ENCODE results near the gene WIPF2.

Gene WIPF2

GRCh38 chr17:40188694-40189093, 30.4 kb upstream of the WIPF2 start:
- H3K27ac ChIP-seq (ENCODE audit: low read depth, low read length): no peak overlapping the region
- H4K5ac ChIP-seq (ENCODE audit: low read length): no peak overlapping the region
- no peak overlapping the region for H3K23ac ChIP-seq (ENCODE audit: low read length)
- no peak overlapping the region for H2BK15ac ChIP-seq (replicated peaks; ENCODE audit: low read depth)
- no peak overlapping the region for H2BK5ac ChIP-seq (ENCODE audit: low read length)
- no CpG with 5 or more reads among the region's 6 CpGs for WGBS (ENCODE audit: extremely low coverage, insufficient coverage, low lambda C conversion rate)
- H2BK120ac ChIP-seq (ENCODE audit: low read depth, low read length): no peak overlapping the region
- H3K79me1 ChIP-seq (ENCODE audit: low read length): no peaks in the 10 kb centered on the region
- no peak overlapping the region for H3K4me2 ChIP-seq (ENCODE audit: low read length)
- H3K9ac ChIP-seq (ENCODE audit: low read length): no peak overlapping the region
- H3K4ac ChIP-seq (ENCODE audit: low read depth, low read length): no peak overlapping the region
- H3K18ac ChIP-seq (ENCODE audit: low read length): no peak overlapping the region
- no peak overlapping the region for H4K8ac ChIP-seq (ENCODE audit: low read depth, low read length)
- DNase-seq: no peak
- no peaks in the 10 kb centered on the region for H3K4me1 ChIP-seq (ENCODE audit: control insufficient read depth, low read depth, low read length)
- no peak overlapping the region for H3K56ac ChIP-seq (ENCODE audit: low read length)
- H2AK5ac ChIP-seq (ENCODE audit: low read length): no peak overlapping the region
- no peaks in the 10 kb centered on the region for H3K36me3 ChIP-seq (ENCODE audit: control insufficient read depth, insufficient read depth, low read length)
- no peak overlapping the region for H3K4me3 ChIP-seq (ENCODE audit: low read length)
- H3K79me2 ChIP-seq (ENCODE audit: control insufficient read depth, insufficient read depth, low read length): no peaks in the 10 kb centered on the region
- no peaks in the 10 kb centered on the region for H3K27me3 ChIP-seq (ENCODE audit: insufficient read depth, low read length, poor library complexity)

DNA sequence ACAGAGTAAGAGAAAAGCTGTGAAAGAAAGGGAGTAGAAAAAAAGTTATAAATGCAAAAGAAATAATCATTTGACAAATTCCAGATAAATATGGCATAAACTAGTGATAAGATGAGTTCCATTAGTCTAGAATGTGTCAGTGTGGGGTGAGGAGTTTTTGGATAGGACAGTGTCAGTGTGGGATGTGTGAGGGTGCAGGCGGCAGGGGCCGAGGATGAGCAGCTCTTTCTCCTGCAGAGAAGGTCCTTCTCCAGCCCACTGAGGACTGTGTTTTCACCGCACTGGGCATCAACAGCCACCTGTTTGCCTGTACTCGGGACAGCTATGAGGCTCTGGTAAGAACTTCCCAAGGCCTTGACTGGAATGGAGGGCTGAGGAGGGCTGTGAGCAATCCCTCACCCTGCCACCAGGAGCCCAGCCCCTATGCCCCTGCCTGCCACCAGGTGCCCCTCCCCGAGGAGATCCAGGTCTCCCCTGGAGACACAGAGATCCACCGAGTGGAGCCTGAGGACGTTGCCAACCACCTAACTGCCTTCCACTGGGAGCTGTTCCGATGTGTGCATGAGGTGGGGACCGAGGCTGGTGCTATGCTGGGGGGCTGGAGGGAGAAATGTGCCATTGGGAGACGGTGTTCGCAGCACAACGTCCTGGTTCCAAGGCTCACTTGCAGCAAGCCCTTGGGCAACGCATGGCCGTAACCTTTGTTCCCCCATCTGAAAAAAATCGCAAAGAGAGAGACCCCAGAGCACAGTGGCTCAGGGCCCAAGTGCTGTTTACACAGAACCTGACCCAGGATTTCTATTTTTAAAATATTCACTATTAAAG, 28.7 kb upstream of the WIPF2 start:
- no peak overlapping the region for H3K18ac ChIP-seq (ENCODE audit: low read length)
- H3K79me1 ChIP-seq (ENCODE audit: low read length): no peaks in the 10 kb centered on the region
- peak; percentile 83 for DNase-seq
- no peak overlapping the region for H3K4ac ChIP-seq (ENCODE audit: low read depth, low read length)
- no peaks in the 10 kb centered on the region for H3K36me3 ChIP-seq (ENCODE audit: control insufficient read depth, insufficient read depth, low read length)
- no peaks in the 10 kb centered on the region for H3K4me1 ChIP-seq (ENCODE audit: control insufficient read depth, low read depth, low read length)
- H2BK5ac ChIP-seq (ENCODE audit: low read length): no peak overlapping the region
- no peak overlapping the region for H3K23ac ChIP-seq (ENCODE audit: low read length)
- no peak overlapping the region for H3K27ac ChIP-seq (ENCODE audit: low read depth, low read length)
- H3K27me3 ChIP-seq (ENCODE audit: insufficient read depth, low read length, poor library complexity): no peaks in the 10 kb centered on the region
- no peak overlapping the region for H2AK5ac ChIP-seq (ENCODE audit: low read length)
- no peak overlapping the region for H4K8ac ChIP-seq (ENCODE audit: low read depth, low read length)
- no peak overlapping the region for H3K56ac ChIP-seq (ENCODE audit: low read length)
- no peak overlapping the region for H2BK120ac ChIP-seq (ENCODE audit: low read depth, low read length)
- no peak overlapping the region for H3K4me3 ChIP-seq (ENCODE audit: low read length)
- no peak overlapping the region for H3K9ac ChIP-seq (ENCODE audit: low read length)
- no peaks in the 10 kb centered on the region for H3K79me2 ChIP-seq (ENCODE audit: control insufficient read depth, insufficient read depth, low read length)
- H4K5ac ChIP-seq (ENCODE audit: low read length): no peak overlapping the region
- no peak overlapping the region for H2BK15ac ChIP-seq (replicated peaks; ENCODE audit: low read depth)
- no peak overlapping the region for H3K4me2 ChIP-seq (ENCODE audit: low read length)
- no CpG with 5 or more reads among the region's 15 CpGs for WGBS (ENCODE audit: extremely low coverage, insufficient coverage, low lambda C conversion rate)

- H3K79me2 ChIP-seq (ENCODE audit: control insufficient read depth, insufficient read depth, low read length): no peaks in the 10 kb centered on the region
- H3K18ac ChIP-seq (ENCODE audit: low read length): no peak overlapping the region
- no peak overlapping the region for H2BK5ac ChIP-seq (ENCODE audit: low read length)
- DNase-seq: peak; percentile 85
- no peak overlapping the region for H4K8ac ChIP-seq (ENCODE audit: low read depth, low read length)
- H3K23ac ChIP-seq (ENCODE audit: low read length): no peak overlapping the region
- no peaks in the 10 kb centered on the region for H3K27me3 ChIP-seq (ENCODE audit: insufficient read depth, low read length, poor library complexity)
- WGBS (ENCODE audit: extremely low coverage, insufficient coverage, low lambda C conversion rate): no CpG with 5 or more reads among the region's 60 CpGs
- H3K79me1 ChIP-seq (ENCODE audit: low read length): no peaks in the 10 kb centered on the region
- H3K4me2 ChIP-seq (ENCODE audit: low read length): peak overlapping the region; percentile 93
- H3K4me1 ChIP-seq (ENCODE audit: control insufficient read depth, low read depth, low read length): no peaks in the 10 kb centered on the region
- no peak overlapping the region for H3K27ac ChIP-seq (ENCODE audit: low read depth, low read length)
- no peak overlapping the region for H2BK15ac ChIP-seq (replicated peaks; ENCODE audit: low read depth)
- H3K56ac ChIP-seq (ENCODE audit: low read length): peak overlapping the region; percentile 88
- no peak overlapping the region for H3K4ac ChIP-seq (ENCODE audit: low read depth, low read length)
- H2AK5ac ChIP-seq (ENCODE audit: low read length): no peak overlapping the region
- H4K5ac ChIP-seq (ENCODE audit: low read length): no peak overlapping the region
- no peak overlapping the region for H2BK120ac ChIP-seq (ENCODE audit: low read depth, low read length)
- H3K36me3 ChIP-seq (ENCODE audit: control insufficient read depth, insufficient read depth, low read length): no peaks in the 10 kb centered on the region
- H3K9ac ChIP-seq (ENCODE audit: low read length): peak overlapping the region; percentile 76
- peak overlapping the region; percentile 29 for H3K4me3 ChIP-seq (ENCODE audit: low read length)
These were observed 27.6 kb upstream of the WIPF2 start for GRCh38 chr17:40191237-40192208.

- H2BK5ac ChIP-seq (ENCODE audit: low read length): no peak overlapping the region
- no peaks in the 10 kb centered on the region for H3K36me3 ChIP-seq (ENCODE audit: control insufficient read depth, insufficient read depth, low read length)
- no peaks in the 10 kb centered on the region for H3K4me1 ChIP-seq (ENCODE audit: control insufficient read depth, low read depth, low read length)
- H2BK120ac ChIP-seq (ENCODE audit: low read depth, low read length): no peak overlapping the region
- H3K79me2 ChIP-seq (ENCODE audit: control insufficient read depth, insufficient read depth, low read length): no peaks in the 10 kb centered on the region
- H3K27me3 ChIP-seq (ENCODE audit: insufficient read depth, low read length, poor library complexity): no peaks in the 10 kb centered on the region
- H3K18ac ChIP-seq (ENCODE audit: low read length): no peak overlapping the region
- no peak overlapping the region for H3K4me2 ChIP-seq (ENCODE audit: low read length)
- H3K79me1 ChIP-seq (ENCODE audit: low read length): no peaks in the 10 kb centered on the region
- no peak overlapping the region for H3K4ac ChIP-seq (ENCODE audit: low read depth, low read length)
- H2AK5ac ChIP-seq (ENCODE audit: low read length): no peak overlapping the region
- no peak overlapping the region for H3K9ac ChIP-seq (ENCODE audit: low read length)
- no peak overlapping the region for H3K56ac ChIP-seq (ENCODE audit: low read length)
- H4K8ac ChIP-seq (ENCODE audit: low read depth, low read length): no peak overlapping the region
- H3K4me3 ChIP-seq (ENCODE audit: low read length): no peak overlapping the region
- no peak overlapping the region for H3K23ac ChIP-seq (ENCODE audit: low read length)
- no peak overlapping the region for H2BK15ac ChIP-seq (replicated peaks; ENCODE audit: low read depth)
- DNase-seq: no peak
- H4K5ac ChIP-seq (ENCODE audit: low read length): no peak overlapping the region
- WGBS (ENCODE audit: extremely low coverage, insufficient coverage, low lambda C conversion rate): no CpG with 5 or more reads among the region's 2 CpGs
- no peak overlapping the region for H3K27ac ChIP-seq (ENCODE audit: low read depth, low read length)
These were observed 26.1 kb upstream of the WIPF2 start for GRCh38 chr17:40192961-40193360.

- no CpG with 5 or more reads among the region's 2 CpGs for WGBS (ENCODE audit: extremely low coverage, insufficient coverage, low lambda C conversion rate)
- Histone ChIP-seq H2BK120ac (ENCODE audit: low read depth, low read length) (no peak overlapping the region), H2AK5ac (ENCODE audit: low read length) (no peak overlapping the region), H3K18ac (ENCODE audit: low read length) (no peak overlapping the region), H3K9ac (ENCODE audit: low read length) (no peak overlapping the region), H3K4me3 (ENCODE audit: low read length) (no peak overlapping the region), H4K8ac (ENCODE audit: low read depth, low read length) (no peak overlapping the region), H3K56ac (ENCODE audit: low read length) (no peak overlapping the region), H2BK5ac (ENCODE audit: low read length) (no peak overlapping the region), H3K27me3 (ENCODE audit: insufficient read depth, low read length, poor library complexity) (no peaks in the 10 kb centered on the region), H2BK15ac (replicated peaks; ENCODE audit: low read depth) (no peak overlapping the region), H3K4me1 (ENCODE audit: control insufficient read depth, low read depth, low read length) (no peaks in the 10 kb centered on the region), H3K4ac (ENCODE audit: low read depth, low read length) (no peak overlapping the region), H3K79me1 (ENCODE audit: low read length) (no peaks in the 10 kb centered on the region), H3K36me3 (ENCODE audit: control insufficient read depth, insufficient read depth, low read length) (no peaks in the 10 kb centered on the region), H4K5ac (ENCODE audit: low read length) (no peak overlapping the region), H3K79me2 (ENCODE audit: control insufficient read depth, insufficient read depth, low read length) (no peaks in the 10 kb centered on the region), H3K23ac (ENCODE audit: low read length) (no peak overlapping the region), H3K4me2 (ENCODE audit: low read length) (no peak overlapping the region), H3K27ac (ENCODE audit: low read depth, low read length) (no peak overlapping the region)
- no peak for DNase-seq
These were observed 24.3 kb upstream of the WIPF2 start for GRCh38 chr17:40194821-40195220.

Measured in mesendoderm (in vitro differentiated cells).